ENCODE results near the gene RAX2. TPM values are rescaled to one million over a fixed set of nuclear protein-coding genes. Genes with fewer than 3 reads are reported as not detected.

Gene RAX2
- total RNA-seq, 2 donors from 2014 or later = 0.21 TPM; not detected in 1

- DNase-seq (ENCODE audit: low spot score) = no peak
- H3K27me3 Mint-ChIP-seq = no peaks in the 10 kb centered on the region
- H3K36me3 Mint-ChIP-seq = no peaks in the 10 kb centered on the region
- H3K9me3 Mint-ChIP-seq = peaks cover 4% of the 10 kb centered on the region
- H3K4me1 Mint-ChIP-seq (ENCODE audit: low read depth in 2 of 2) = peaks cover 44 to 57% of the 10 kb centered on the region in 2 donors
- no peak for ATAC-seq
- H3K27ac Mint-ChIP-seq = peak overlapping the region; percentile 53 to 71
- peak overlapping the region; percentile 25 for H3K4me3 Mint-ChIP-seq
Observed at GRCh38 chr19:3808420-3809143, 36.6 kb upstream of the RAX2 start.

- ATAC-seq (no peak), DNase-seq (ENCODE audit: low spot score) (no peak)
- Mint-ChIP-seq H3K27ac (peak overlapping the region; percentile 53 to 71), H3K36me3 (no peaks in the 10 kb centered on the region), H3K27me3 (no peaks in the 10 kb centered on the region), H3K9me3 (peaks cover 4% of the 10 kb centered on the region), H3K4me3 (peak overlapping the region; percentile 25), H3K4me1 (ENCODE audit: low read depth in 2 of 2) (peaks cover 35 to 50% of the 10 kb centered on the region in 2 donors)
Observed at GRCh38 chr19:3807574-3808354, 35.7 kb upstream of the RAX2 start.

GRCh38 chr19:3807131-3807480 lies 35.1 kb upstream of the RAX2 start:
- H3K4me3 Mint-ChIP-seq = no peak overlapping the region
- DNase-seq (ENCODE audit: low spot score) = no peak
- peaks cover 29 to 43% of the 10 kb centered on the region in 2 donors for H3K4me1 Mint-ChIP-seq (ENCODE audit: low read depth in 2 of 2)
- no peaks in the 10 kb centered on the region for H3K36me3 Mint-ChIP-seq
- peak overlapping the region in 1 of 2 donors; percentile 97 for H3K27ac Mint-ChIP-seq
- no peak for ATAC-seq
- peaks cover 4% of the 10 kb centered on the region for H3K9me3 Mint-ChIP-seq
- H3K27me3 Mint-ChIP-seq = no peaks in the 10 kb centered on the region

GRCh38 chr19:3805859-3806258 lies 33.8 kb upstream of the RAX2 start:
- ATAC-seq = no peak
- no peak overlapping the region for H3K4me3 Mint-ChIP-seq

GRCh38 chr19:3804429-3804828 lies 32.4 kb upstream of the RAX2 start:
- Mint-ChIP-seq H3K27me3 (no peaks in the 10 kb centered on the region), H3K27ac (no peak overlapping the region), H3K4me1 (ENCODE audit: low read depth in 2 of 2) (peaks cover 35 to 51% of the 10 kb centered on the region in 2 donors), H3K4me3 (no peak overlapping the region), H3K36me3 (no peaks in the 10 kb centered on the region), H3K9me3 (peaks cover 4% of the 10 kb centered on the region)
- DNase-seq (ENCODE audit: low spot score) (no peak), ATAC-seq (no peak)

More at GRCh38 chr19:3805859-3806258, 33.8 kb upstream of the RAX2 start:
- peak overlapping the region in 1 of 2 donors; percentile 84 for H3K27ac Mint-ChIP-seq
- H3K36me3 Mint-ChIP-seq = no peaks in the 10 kb centered on the region
- peaks cover 4% of the 10 kb centered on the region for H3K9me3 Mint-ChIP-seq
- H3K27me3 Mint-ChIP-seq = no peaks in the 10 kb centered on the region
- DNase-seq (ENCODE audit: low spot score) = no peak
- peaks cover 29 to 50% of the 10 kb centered on the region in 2 donors for H3K4me1 Mint-ChIP-seq (ENCODE audit: low read depth in 2 of 2)

GRCh38 chr19:3803986-3804385 lies 32.0 kb upstream of the RAX2 start:
- peaks cover 39 to 53% of the 10 kb centered on the region in 2 donors for H3K4me1 Mint-ChIP-seq (ENCODE audit: low read depth in 2 of 2)
- H3K4me3 Mint-ChIP-seq = no peak overlapping the region
- H3K36me3 Mint-ChIP-seq = no peaks in the 10 kb centered on the region
- H3K9me3 Mint-ChIP-seq = peaks cover 4% of the 10 kb centered on the region
- DNase-seq (ENCODE audit: low spot score) (no peak), ATAC-seq (no peak)
- peak overlapping the region in 1 of 2 donors; percentile 70 for H3K27ac Mint-ChIP-seq
- H3K27me3 Mint-ChIP-seq = no peaks in the 10 kb centered on the region

- Mint-ChIP-seq H3K9me3 (peaks cover 4% of the 10 kb centered on the region), H3K4me1 (ENCODE audit: low read depth in 2 of 2) (peaks cover 38 to 50% of the 10 kb centered on the region in 2 donors), H3K4me3 (no peak overlapping the region), H3K27me3 (no peaks in the 10 kb centered on the region), H3K27ac (peak overlapping the region in 1 of 2 donors; percentile 70), H3K36me3 (peaks cover 1% of the 10 kb centered on the region)
- no peak for DNase-seq (ENCODE audit: low spot score)
- no peak for ATAC-seq
Observed at GRCh38 chr19:3803114-3803888, 31.3 kb upstream of the RAX2 start.

- H3K27ac Mint-ChIP-seq = no peak overlapping the region
- H3K9me3 Mint-ChIP-seq = peaks cover 4% of the 10 kb centered on the region
- peaks cover 13% of the 10 kb centered on the region for H3K36me3 Mint-ChIP-seq
- DNase-seq (ENCODE audit: low spot score) (peak; percentile 80), ATAC-seq (peak; percentile 73 to 82)
- no peaks in the 10 kb centered on the region for H3K27me3 Mint-ChIP-seq
- H3K4me3 Mint-ChIP-seq = peak overlapping the region; percentile 61
- peaks cover 37 to 41% of the 10 kb centered on the region in 2 donors for H3K4me1 Mint-ChIP-seq (ENCODE audit: low read depth in 2 of 2)
Observed at GRCh38 chr19:3801412-3802096, 29.5 kb upstream of the RAX2 start.

GRCh38 chr19:3800996-3801395 lies 29.0 kb upstream of the RAX2 start:
- H3K27ac Mint-ChIP-seq = no peak overlapping the region
- no peak for ATAC-seq
- H3K36me3 Mint-ChIP-seq = peaks cover 15% of the 10 kb centered on the region
- no peak for DNase-seq (ENCODE audit: low spot score)
- peaks cover 6% of the 10 kb centered on the region for H3K9me3 Mint-ChIP-seq
- peak overlapping the region; percentile 61 for H3K4me3 Mint-ChIP-seq
- H3K27me3 Mint-ChIP-seq = no peaks in the 10 kb centered on the region
- H3K4me1 Mint-ChIP-seq (ENCODE audit: low read depth in 2 of 2) = peaks cover 37 to 42% of the 10 kb centered on the region in 2 donors

GRCh38 chr19:3798137-3798536 lies 26.1 kb upstream of the RAX2 start:
- H3K27me3 Mint-ChIP-seq = no peaks in the 10 kb centered on the region
- ATAC-seq = peak; percentile 87 to 90

GRCh38 chr19:3796358-3796757 lies 24.3 kb upstream of the RAX2 start:
- H3K27ac Mint-ChIP-seq = peak overlapping the region in 1 of 2 donors; percentile 2
- H3K9me3 Mint-ChIP-seq = peaks cover 6% of the 10 kb centered on the region
- H3K27me3 Mint-ChIP-seq = no peaks in the 10 kb centered on the region
- H3K36me3 Mint-ChIP-seq = peaks cover 15% of the 10 kb centered on the region
- DNase-seq (ENCODE audit: low spot score) (no peak), ATAC-seq (no peak)
- H3K4me3 Mint-ChIP-seq = peak overlapping the region; percentile 14
- H3K4me1 Mint-ChIP-seq (ENCODE audit: low read depth in 2 of 2) = peaks cover 40 to 42% of the 10 kb centered on the region in 2 donors

More at GRCh38 chr19:3798137-3798536, 26.1 kb upstream of the RAX2 start:
- Mint-ChIP-seq H3K4me3 (peak overlapping the region; percentile 81), H3K4me1 (ENCODE audit: low read depth in 2 of 2) (peaks cover 30 to 38% of the 10 kb centered on the region in 2 donors), H3K27ac (peak overlapping the region; percentile 75 to 81), H3K36me3 (peaks cover 15% of the 10 kb centered on the region), H3K9me3 (peaks cover 6% of the 10 kb centered on the region)
- no peak for DNase-seq (ENCODE audit: low spot score)

- H3K27me3 Mint-ChIP-seq = no peaks in the 10 kb centered on the region
- ATAC-seq (no peak), DNase-seq (ENCODE audit: low spot score) (no peak)
- H3K4me1 Mint-ChIP-seq (ENCODE audit: low read depth in 2 of 2) = peaks cover 49 to 51% of the 10 kb centered on the region in 2 donors
- H3K9me3 Mint-ChIP-seq = peaks cover 6% of the 10 kb centered on the region
- peaks cover 15% of the 10 kb centered on the region for H3K36me3 Mint-ChIP-seq
- no peak overlapping the region for H3K4me3 Mint-ChIP-seq
- H3K27ac Mint-ChIP-seq = peak overlapping the region; percentile 36 to 66
Observed at GRCh38 chr19:3793799-3794198, 21.8 kb upstream of the RAX2 start.

GRCh38 chr19:3792114-3792513 lies 20.1 kb upstream of the RAX2 start:
- Mint-ChIP-seq H3K9me3 (peaks cover 6% of the 10 kb centered on the region), H3K4me3 (peak overlapping the region; percentile 12), H3K27ac (peak overlapping the region in 1 of 2 donors; percentile 46), H3K27me3 (no peaks in the 10 kb centered on the region), H3K36me3 (peaks cover 8% of the 10 kb centered on the region), H3K4me1 (ENCODE audit: low read depth in 2 of 2) (peaks cover 48 to 50% of the 10 kb centered on the region in 2 donors)
- no peak for ATAC-seq
- DNase-seq (ENCODE audit: low spot score) = no peak
